RWPE2 (cell line): ENCODE data around the gene RAB3D.
"Not testable (repeated sequence)": the region's sequence is repeated elsewhere in the genome, so short reads cannot be mapped to it uniquely, and the experiment has no call there.

ENCODE experiments used
- ATAC-seq: fragments of 200-7000 bp; cut with Tn5 transposase; 3 replicates; pipeline ENCODE4 v1.9.1; 2021; ENCODE audit warnings: low read depth
- DNase-seq: peaks from one replicate; pipeline ENCODE4 v3.0.0-alpha.2; 2020; ENCODE audit warnings: low spot score
- H3K27ac ChIP-seq: fragments of 450-650 bp; 2 replicates; pipeline ENCODE4 v1.5.1; 2017; ENCODE audit warnings: mild to moderate bottlenecking; ENCODE audit not compliant: poor library complexity, severe bottlenecking
- H3K27me3 ChIP-seq: fragments of 250-450 bp; sonication (Bioruptor Pico); 2 replicates; pipeline ENCODE4 v1.5.1; 2021; ENCODE audit warnings: mild to moderate bottlenecking, moderate library complexity; ENCODE audit not compliant: insufficient read depth, poor library complexity, severe bottlenecking
- H3K36me3 ChIP-seq: fragments of 250-450 bp; sonication (Bioruptor Pico); 2 replicates; pipeline ENCODE4 v1.5.1; 2020; ENCODE audit warnings: low read depth, mild to moderate bottlenecking, moderate library complexity
- H3K4me1 ChIP-seq: fragments of 250-450 bp; sonication (Bioruptor Pico); 2 replicates; pipeline ENCODE4 v1.5.1; 2021; ENCODE audit warnings: mild to moderate bottlenecking, moderate library complexity; ENCODE audit not compliant: insufficient read depth, poor library complexity, severe bottlenecking
- H3K4me3 ChIP-seq: fragments of 250-450 bp; sonication (Bioruptor Pico); 2 replicates; pipeline ENCODE4 v1.5.1; 2021; ENCODE audit warnings: mild to moderate bottlenecking, moderate library complexity; ENCODE audit not compliant: severe bottlenecking
- H3K9me3 ChIP-seq: fragments of 250-450 bp; sonication (Bioruptor Pico); 2 replicates; pipeline ENCODE4 v1.5.1; 2021; ENCODE audit warnings: mild to moderate bottlenecking, moderate library complexity; ENCODE audit not compliant: severe bottlenecking
- TF ChIP-seq, protein P1 (sequence below): fragments of 450-650 bp; IDR thresholded peaks from one replicate; pipeline ENCODE4 v1.5.1; 2017; ENCODE audit warnings: mild to moderate bottlenecking, moderate library complexity; ENCODE audit not compliant: poor library complexity, severe bottlenecking

RAB3D gene

GRCh38 chr19:11323601-11324078, 15.8 kb downstream of the RAB3D start:
- Histone ChIP-seq H3K27ac (peak overlapping the region; percentile 77), H3K4me1 (peaks cover 22% of the 10 kb centered on the region), H3K27me3 (no peaks in the 10 kb centered on the region), H3K9me3 (no peaks in the 10 kb centered on the region), H3K36me3 (peaks cover 19% of the 10 kb centered on the region), H3K4me3 (no peak overlapping the region)
- ATAC-seq: peak; percentile 4; the same call in 1 of the 3 replicates
- TF ChIP-seq, protein P1, sequence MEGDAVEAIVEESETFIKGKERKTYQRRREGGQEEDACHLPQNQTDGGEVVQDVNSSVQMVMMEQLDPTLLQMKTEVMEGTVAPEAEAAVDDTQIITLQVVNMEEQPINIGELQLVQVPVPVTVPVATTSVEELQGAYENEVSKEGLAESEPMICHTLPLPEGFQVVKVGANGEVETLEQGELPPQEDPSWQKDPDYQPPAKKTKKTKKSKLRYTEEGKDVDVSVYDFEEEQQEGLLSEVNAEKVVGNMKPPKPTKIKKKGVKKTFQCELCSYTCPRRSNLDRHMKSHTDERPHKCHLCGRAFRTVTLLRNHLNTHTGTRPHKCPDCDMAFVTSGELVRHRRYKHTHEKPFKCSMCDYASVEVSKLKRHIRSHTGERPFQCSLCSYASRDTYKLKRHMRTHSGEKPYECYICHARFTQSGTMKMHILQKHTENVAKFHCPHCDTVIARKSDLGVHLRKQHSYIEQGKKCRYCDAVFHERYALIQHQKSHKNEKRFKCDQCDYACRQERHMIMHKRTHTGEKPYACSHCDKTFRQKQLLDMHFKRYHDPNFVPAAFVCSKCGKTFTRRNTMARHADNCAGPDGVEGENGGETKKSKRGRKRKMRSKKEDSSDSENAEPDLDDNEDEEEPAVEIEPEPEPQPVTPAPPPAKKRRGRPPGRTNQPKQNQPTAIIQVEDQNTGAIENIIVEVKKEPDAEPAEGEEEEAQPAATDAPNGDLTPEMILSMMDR: no peak
- no peak for DNase-seq

GRCh38 chr19:11322269-11323024, 17.0 kb downstream of the RAB3D start:
- DNase-seq (no peak), ATAC-seq (no peak)
- TF ChIP-seq, protein P1: no peak
- no peak overlapping the region for H3K4me3 ChIP-seq
- H3K4me1 ChIP-seq: peaks cover 28% of the 10 kb centered on the region
- peaks cover 10% of the 10 kb centered on the region for H3K36me3 ChIP-seq
- H3K9me3 ChIP-seq: no peaks in the 10 kb centered on the region
- no peak overlapping the region for H3K27ac ChIP-seq
- H3K27me3 ChIP-seq: no peaks in the 10 kb centered on the region

DNA sequence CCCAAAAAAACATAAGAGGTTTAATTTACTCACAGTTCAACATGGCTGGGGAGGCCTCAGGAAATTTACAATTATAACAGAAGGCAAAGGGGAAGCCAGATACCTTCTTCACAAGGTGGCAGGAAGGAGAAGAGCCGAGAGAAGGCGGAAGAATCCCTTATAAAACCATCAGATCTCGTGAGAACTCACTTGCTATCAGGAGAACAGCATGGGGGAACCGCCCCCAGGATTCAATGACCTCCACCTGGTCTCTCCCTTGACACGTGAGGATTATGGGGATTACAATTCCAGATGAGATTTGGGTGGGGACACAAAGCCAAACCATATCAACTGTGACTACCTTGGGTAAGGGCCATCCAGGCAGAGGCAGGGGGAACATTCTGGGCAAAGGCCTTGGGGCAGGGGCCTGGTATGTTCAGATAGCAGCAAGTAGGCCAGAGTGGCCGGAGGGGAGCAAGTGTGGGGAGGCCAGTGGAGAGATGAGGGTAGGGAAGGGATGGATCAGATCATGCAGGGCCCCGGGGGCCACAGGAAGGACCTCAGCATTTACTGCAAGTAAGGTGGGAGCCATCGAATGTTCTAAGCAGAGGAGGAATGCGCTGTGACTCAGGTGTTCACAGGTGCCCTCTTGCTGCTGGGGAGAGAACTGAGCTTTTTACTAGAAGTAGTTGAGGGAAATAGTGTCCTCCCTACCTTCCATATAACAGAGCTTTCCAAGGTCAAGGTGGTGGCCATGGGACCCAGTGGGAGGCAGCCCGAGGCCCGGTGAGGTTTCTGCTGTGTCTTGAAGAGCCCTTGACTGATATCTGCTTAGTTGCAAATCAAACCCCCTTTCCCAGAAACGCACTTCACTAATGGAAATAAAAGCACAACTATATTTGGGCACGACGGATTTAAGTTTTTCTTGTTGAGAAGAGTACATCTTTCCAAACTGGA, 18.0 kb downstream of the RAB3D start:
- Histone ChIP-seq H3K9me3 (no peaks in the 10 kb centered on the region), H3K4me3 (no peak overlapping the region), H3K36me3 (peaks cover 6% of the 10 kb centered on the region), H3K27ac (no peak overlapping the region), H3K4me1 (peaks cover 29% of the 10 kb centered on the region), H3K27me3 (no peaks in the 10 kb centered on the region)
- ATAC-seq: no peak
- DNase-seq: no peak
- TF ChIP-seq, protein P1: peak; percentile 20

DNA sequence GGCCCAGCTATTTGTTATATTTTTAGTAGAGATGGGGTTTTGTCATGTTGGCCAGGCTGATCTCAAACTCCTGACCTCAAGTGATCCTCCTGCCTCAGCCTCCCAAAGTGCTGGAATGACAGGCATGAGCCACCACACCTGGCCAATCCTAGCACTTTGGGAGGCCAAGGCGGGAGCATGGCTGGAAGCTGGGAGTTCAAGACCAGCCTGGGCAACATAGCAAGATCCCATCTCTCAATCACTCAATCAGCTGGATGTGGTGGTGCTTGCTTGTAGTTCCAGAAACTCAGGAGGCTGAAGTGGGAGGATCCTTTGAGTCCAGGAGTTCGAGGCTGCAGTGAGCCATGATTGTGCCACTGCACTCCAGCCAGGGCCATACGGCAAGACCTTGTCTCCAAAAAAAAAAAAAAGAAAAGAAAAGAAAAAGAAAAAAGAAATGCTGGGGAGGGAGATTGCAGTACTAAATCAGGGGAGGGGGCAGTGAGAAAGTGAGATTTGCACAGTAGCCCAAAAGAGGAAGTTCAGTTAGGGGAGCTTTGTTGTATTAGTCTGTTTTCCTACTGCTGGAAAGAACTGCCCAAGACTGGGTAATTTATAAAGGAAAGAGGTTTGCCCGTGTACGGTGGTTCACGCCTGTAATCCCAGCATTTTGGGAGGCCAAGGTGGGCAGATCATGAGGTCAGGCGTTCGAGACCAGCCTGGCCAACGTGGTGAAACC, 19.0 kb downstream of the RAB3D start:
- H3K9me3 ChIP-seq, DNase-seq, H3K27me3 ChIP-seq, ATAC-seq, H3K36me3 ChIP-seq, H3K4me3 ChIP-seq, H3K27ac ChIP-seq: not testable (repeated sequence)
- H3K4me1 ChIP-seq: peaks cover 29% of the 10 kb centered on the region

GRCh38 chr19:11306337-11306736, 33.1 kb downstream of the RAB3D start:
- H3K36me3 ChIP-seq: no peaks in the 10 kb centered on the region
- TF ChIP-seq, protein P1: no peak
- no peak for ATAC-seq
- H3K27ac ChIP-seq: no peak overlapping the region
- H3K27me3 ChIP-seq: no peaks in the 10 kb centered on the region
- H3K4me1 ChIP-seq: no peaks in the 10 kb centered on the region
- H3K4me3 ChIP-seq: no peak overlapping the region
- DNase-seq: no peak
- no peaks in the 10 kb centered on the region for H3K9me3 ChIP-seq
